Measurements from ENCODE around the gene STK4.
A peak's percentile ranks its signal among the peaks of the same experiment; 100 is the strongest.

STK4 gene

GRCh38 chr20:45104786-45105185 lies 138.5 kb downstream of the STK4 start:
- H3K9me3 Mint-ChIP-seq: no peaks in the 10 kb centered on the region

GRCh38 chr20:45105317-45105716 lies 139.0 kb downstream of the STK4 start:
- H3K36me3 Mint-ChIP-seq: no peaks in the 10 kb centered on the region
- no peaks in the 10 kb centered on the region for H3K9me3 Mint-ChIP-seq
- H3K27ac Mint-ChIP-seq: no peak overlapping the region
- ATAC-seq: no peak
- H3K4me3 Mint-ChIP-seq: no peak overlapping the region
- peaks cover 45% of the 10 kb centered on the region for H3K27me3 Mint-ChIP-seq
- peaks cover 9% of the 10 kb centered on the region for H3K4me1 Mint-ChIP-seq

More at GRCh38 chr20:45104786-45105185, 138.5 kb downstream of the STK4 start:
- no peak overlapping the region for H3K27ac Mint-ChIP-seq
- ATAC-seq: no peak
- H3K4me1 Mint-ChIP-seq: peaks cover 11% of the 10 kb centered on the region
- no peaks in the 10 kb centered on the region for H3K36me3 Mint-ChIP-seq
- H3K4me3 Mint-ChIP-seq: no peak overlapping the region
- peaks cover 51% of the 10 kb centered on the region for H3K27me3 Mint-ChIP-seq

DNA sequence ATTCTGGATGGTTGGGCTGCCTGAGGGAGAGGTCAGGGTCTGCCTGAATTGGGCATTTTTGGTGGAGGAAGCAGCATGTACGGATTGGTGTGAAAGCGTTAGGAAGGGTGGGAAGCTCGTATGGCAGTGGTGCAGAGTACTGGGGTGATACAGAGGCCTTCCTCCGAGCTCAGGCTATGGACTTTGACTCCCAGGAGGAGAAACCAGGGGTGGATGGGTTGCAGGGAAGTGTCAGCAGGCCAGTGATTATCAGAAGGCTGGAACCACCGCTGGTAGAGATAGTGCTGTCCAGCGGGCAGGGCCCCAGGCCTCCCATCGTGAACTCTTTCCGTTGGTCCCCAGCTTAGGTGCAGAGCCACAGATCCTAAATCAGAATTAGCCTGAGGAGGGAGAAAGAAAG lies 143.3 kb downstream of the STK4 start:
- Mint-ChIP-seq H3K27ac (no peak overlapping the region), H3K27me3 (peaks cover 39% of the 10 kb centered on the region), H3K4me3 (no peak overlapping the region), H3K9me3 (no peaks in the 10 kb centered on the region), H3K36me3 (no peaks in the 10 kb centered on the region), H3K4me1 (peaks cover 2% of the 10 kb centered on the region)
- no peak for ATAC-seq

GRCh38 chr20:45110301-45110700 lies 144.0 kb downstream of the STK4 start:
- no peak for ATAC-seq
- H3K4me1 Mint-ChIP-seq: peaks cover 8% of the 10 kb centered on the region
- H3K9me3 Mint-ChIP-seq: no peaks in the 10 kb centered on the region
- no peak overlapping the region for H3K4me3 Mint-ChIP-seq
- no peaks in the 10 kb centered on the region for H3K36me3 Mint-ChIP-seq
- no peak overlapping the region for H3K27ac Mint-ChIP-seq
- H3K27me3 Mint-ChIP-seq: peaks cover 34% of the 10 kb centered on the region

DNA sequence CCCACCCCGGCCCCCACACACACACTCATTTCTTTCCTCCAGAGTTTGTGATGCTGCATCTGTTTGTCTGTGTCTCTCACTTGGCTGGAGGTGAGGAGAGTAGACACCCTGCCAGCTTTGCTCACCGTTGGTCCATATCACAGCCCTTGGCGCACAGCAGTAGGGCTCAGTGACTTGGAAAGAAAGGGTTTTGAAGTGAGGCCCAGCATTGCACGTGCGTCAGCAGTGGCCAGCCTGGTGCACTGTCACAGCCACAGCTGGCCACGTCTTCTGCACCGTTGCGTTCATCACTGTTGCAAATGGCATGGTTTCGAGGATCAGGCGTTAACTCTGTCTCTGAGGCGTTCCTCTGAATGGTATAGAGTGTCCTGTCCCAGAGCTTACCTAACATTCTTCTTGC lies 145.0 kb downstream of the STK4 start:
- peaks cover 38% of the 10 kb centered on the region for H3K27me3 Mint-ChIP-seq
- no peak overlapping the region for H3K27ac Mint-ChIP-seq
- no peak for ATAC-seq
- H3K4me1 Mint-ChIP-seq: peaks cover 8% of the 10 kb centered on the region
- no peaks in the 10 kb centered on the region for H3K9me3 Mint-ChIP-seq
- H3K4me3 Mint-ChIP-seq: no peak overlapping the region
- no peaks in the 10 kb centered on the region for H3K36me3 Mint-ChIP-seq

DNA sequence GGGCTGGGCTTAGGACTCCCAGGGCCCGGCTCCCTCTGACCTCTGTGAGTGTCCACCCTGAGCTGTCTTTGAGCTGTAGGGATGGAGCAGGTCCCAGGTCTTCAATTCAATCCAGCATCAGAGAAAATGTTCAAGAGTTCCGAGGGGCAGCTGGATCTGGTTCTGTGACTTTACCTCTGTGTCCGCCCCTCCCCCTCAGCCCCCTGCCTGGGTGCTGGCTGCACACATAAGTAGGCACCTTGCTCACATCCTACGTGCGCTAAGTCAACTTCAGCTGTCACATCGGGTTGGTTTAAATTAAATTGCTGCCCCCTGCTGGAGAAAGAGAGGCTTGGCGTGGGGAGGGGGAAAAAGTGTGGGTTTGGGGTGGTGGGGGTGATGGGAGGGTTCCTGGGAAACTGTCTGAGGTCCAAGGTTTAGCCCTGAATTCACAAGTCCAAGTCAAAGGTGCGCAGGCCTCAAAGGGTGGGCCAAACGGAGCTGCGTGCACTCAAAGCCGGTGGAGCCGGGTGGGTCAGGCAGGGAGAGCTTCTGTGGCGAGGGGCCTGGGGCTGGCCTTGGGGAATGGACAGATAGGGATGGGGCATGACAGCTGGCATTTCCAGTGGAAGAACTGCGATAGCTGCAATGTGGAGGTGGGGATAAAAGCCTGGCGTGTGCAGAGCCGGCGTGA lies 145.6 kb downstream of the STK4 start:
- H3K36me3 Mint-ChIP-seq: no peaks in the 10 kb centered on the region
- H3K4me3 Mint-ChIP-seq: no peak overlapping the region
- H3K27ac Mint-ChIP-seq: no peak overlapping the region
- peaks cover 44% of the 10 kb centered on the region for H3K27me3 Mint-ChIP-seq
- ATAC-seq: no peak
- H3K9me3 Mint-ChIP-seq: no peaks in the 10 kb centered on the region
- peaks cover 8% of the 10 kb centered on the region for H3K4me1 Mint-ChIP-seq

DNA sequence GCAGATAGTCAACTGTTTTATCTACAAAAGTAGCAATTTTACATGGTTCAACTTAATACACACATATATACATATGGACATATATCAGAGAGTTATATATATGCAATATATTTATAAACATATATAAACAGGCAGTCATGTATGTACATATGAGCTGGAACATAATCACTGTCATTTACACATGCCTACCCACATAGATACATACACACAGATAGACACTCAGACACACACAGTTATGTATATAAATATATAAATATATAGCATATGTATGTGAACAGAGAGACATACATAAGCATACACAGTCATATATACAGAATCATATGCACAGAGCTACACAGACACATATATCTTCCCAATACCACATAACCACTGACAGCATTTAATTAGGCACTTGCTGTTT lies 146.4 kb downstream of the STK4 start:
- H3K4me1 Mint-ChIP-seq: peaks cover 8% of the 10 kb centered on the region
- no peak for ATAC-seq
- no peak overlapping the region for H3K27ac Mint-ChIP-seq
- H3K4me3 Mint-ChIP-seq: no peak overlapping the region
- H3K36me3 Mint-ChIP-seq: no peaks in the 10 kb centered on the region
- H3K27me3 Mint-ChIP-seq: peaks cover 42% of the 10 kb centered on the region
- H3K9me3 Mint-ChIP-seq: no peaks in the 10 kb centered on the region

DNA sequence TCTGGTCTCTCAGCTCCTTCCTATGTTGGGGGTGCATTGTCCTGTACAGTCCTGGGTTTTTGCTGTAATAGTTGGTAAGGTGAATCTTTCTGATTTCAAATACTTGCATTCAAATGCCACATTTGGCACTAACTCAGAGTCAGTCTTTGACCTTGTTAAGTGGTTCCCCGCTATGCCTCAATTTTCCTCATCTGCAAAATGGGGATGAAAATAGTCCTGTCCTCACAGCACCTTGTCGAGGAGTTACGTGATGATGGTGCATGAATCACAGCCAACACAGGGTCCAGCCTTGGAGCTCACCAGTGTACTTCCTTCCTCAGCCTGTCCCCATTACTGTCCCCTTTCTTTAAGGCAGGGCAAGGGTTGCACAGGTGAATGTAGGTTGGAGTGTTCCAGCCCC lies 147.6 kb downstream of the STK4 start:
- H3K4me3 Mint-ChIP-seq: no peak overlapping the region
- no peaks in the 10 kb centered on the region for H3K36me3 Mint-ChIP-seq
- H3K9me3 Mint-ChIP-seq: no peaks in the 10 kb centered on the region
- H3K4me1 Mint-ChIP-seq: peaks cover 8% of the 10 kb centered on the region
- H3K27me3 Mint-ChIP-seq: peaks cover 37% of the 10 kb centered on the region
- ATAC-seq: no peak
- H3K27ac Mint-ChIP-seq: no peak overlapping the region

DNA sequence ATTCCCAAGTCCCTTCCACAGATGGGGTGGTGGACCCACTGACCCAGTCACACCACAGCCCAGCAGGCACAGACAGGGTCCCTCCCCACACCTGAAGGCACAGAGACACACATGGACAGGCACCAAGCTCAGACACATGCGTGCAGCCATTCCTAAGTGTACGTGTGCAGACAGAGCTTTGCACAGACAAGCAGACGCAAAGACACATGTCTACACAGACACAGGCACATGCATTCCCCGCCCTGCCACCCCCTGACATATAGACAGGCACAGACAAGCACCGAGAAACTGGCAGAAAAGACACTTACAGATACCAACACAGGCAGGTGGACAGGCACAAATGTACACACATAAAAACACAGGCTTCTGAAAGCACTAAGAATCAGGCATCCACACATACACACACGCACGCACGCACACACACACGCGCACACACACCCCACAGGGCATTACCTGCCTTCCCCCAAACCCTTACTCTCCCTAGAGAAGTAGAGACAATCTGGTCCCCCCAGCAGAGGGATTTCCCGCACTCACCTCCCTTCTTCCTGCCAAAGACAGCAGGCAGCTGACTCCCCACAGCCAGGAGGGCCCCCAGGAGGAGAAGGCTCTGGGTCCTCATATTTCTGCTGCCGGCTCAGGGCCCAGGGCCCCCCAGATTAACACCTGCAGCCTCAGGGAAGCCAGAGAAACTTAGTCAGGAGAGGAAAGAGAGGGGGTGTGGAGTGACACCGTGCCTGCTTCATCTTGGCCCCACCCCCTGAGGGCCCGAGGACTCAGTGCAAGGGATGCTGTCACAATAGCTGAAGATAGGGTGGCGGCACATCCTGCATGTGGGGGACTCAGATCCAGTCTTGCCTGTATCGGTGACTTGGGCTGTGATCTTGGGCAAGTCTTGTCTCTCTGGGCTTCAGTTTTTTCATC lies 148.4 kb downstream of the STK4 start, which contains the start of gene WFDC5:
Gene WFDC5 (minus strand): TSS at position 710 of the 921 bp plus-strand sequence. CDS start 91 bp downstream, at position 619.
- Mint-ChIP-seq H3K27me3 (peaks cover 30% of the 10 kb centered on the region), H3K4me3 (no peak within 1 kb of the TSS)

DNA sequence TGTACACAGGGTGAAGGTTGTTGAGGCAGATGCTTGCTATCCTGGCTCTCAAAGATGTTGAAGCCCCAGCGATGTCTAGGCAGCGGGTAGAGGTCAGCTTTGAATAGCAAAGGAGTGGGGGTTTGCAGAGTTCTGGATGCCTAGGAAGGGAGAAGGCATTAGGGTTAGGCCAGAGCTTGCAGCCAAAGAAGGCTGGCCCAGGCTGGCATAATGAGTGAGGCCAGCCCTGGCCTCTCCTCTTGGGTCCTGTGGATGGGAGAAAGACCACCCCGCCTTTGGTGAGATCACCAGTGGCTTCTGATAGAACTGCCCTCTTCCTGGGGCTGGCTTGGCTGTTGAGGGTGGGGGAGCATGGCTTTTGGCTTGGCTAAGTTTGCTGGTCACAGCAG lies 149.1 kb downstream of the STK4 start:
- no peaks in the 10 kb centered on the region for H3K36me3 Mint-ChIP-seq
- no peak for ATAC-seq
- no peak overlapping the region for H3K4me3 Mint-ChIP-seq
- H3K27me3 Mint-ChIP-seq: peaks cover 30% of the 10 kb centered on the region
- H3K9me3 Mint-ChIP-seq: no peaks in the 10 kb centered on the region
- peaks cover 8% of the 10 kb centered on the region for H3K4me1 Mint-ChIP-seq
- H3K27ac Mint-ChIP-seq: no peak overlapping the region

More for the DNA sequence above, 148.4 kb downstream of the STK4 start, which contains the start of gene WFDC5:
- ATAC-seq: peak; percentile 38
- Mint-ChIP-seq H3K27ac (no peak within 1 kb of the TSS), H3K4me1 (peaks cover 8% of the 10 kb centered on the region), H3K36me3 (no peaks in the 10 kb centered on the region), H3K9me3 (no peaks in the 10 kb centered on the region)

DNA sequence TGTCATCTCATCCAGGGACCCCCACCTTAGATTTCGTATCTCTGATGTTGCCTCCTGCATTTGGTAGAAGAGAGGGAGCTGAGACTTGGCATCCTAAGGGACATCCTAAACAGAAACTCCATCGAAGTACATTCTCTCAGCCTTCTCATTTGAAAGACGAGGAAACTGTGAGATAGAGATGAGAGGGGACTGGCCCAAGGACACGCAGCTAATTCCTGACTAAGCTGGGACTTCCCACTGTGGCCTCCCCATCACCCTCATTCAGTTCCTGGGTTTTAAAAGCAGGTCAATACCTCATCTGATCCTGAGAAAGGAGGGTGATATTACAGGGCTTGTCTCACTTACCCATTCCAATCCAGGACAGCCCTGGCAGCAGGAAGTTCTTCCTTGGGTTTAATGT lies 149.5 kb downstream of the STK4 start:
- no peak overlapping the region for H3K27ac Mint-ChIP-seq
- no peak for ATAC-seq
- peaks cover 8% of the 10 kb centered on the region for H3K4me1 Mint-ChIP-seq
- H3K9me3 Mint-ChIP-seq: no peaks in the 10 kb centered on the region
- H3K36me3 Mint-ChIP-seq: no peaks in the 10 kb centered on the region
- H3K4me3 Mint-ChIP-seq: no peak overlapping the region
- H3K27me3 Mint-ChIP-seq: peaks cover 30% of the 10 kb centered on the region

DNA sequence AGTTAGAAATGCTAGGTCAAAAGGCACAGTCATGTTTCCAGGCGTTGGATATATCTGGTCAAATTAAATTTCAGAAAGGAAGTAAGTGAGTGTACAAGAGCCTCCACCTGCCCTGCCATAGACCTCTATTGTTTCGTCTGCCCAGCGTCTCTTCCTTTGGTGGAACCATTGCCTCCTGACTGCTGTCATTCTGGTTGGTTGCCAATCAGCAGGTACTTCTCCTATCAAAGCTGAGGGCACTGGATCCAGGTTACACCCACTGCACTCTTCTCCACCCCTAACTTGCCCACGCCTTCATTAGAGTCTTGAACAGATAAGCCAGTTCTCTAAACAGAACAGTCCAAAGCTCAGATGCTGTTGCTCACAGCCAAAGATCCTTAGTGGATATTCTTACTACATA lies 151.3 kb downstream of the STK4 start:
- no peak for ATAC-seq
- no peaks in the 10 kb centered on the region for H3K9me3 Mint-ChIP-seq

GRCh38 chr20:45118028-45118427 lies 151.7 kb downstream of the STK4 start:
- Mint-ChIP-seq H3K27me3 (peaks cover 30% of the 10 kb centered on the region), H3K9me3 (no peaks in the 10 kb centered on the region), H3K27ac (no peak overlapping the region), H3K4me1 (peaks cover 8% of the 10 kb centered on the region), H3K4me3 (no peak overlapping the region), H3K36me3 (no peaks in the 10 kb centered on the region)
- no peak for ATAC-seq

More for the DNA sequence above, 151.3 kb downstream of the STK4 start:
- no peak overlapping the region for H3K4me3 Mint-ChIP-seq
- peaks cover 30% of the 10 kb centered on the region for H3K27me3 Mint-ChIP-seq
- no peak overlapping the region for H3K27ac Mint-ChIP-seq
- H3K4me1 Mint-ChIP-seq: peaks cover 8% of the 10 kb centered on the region
- no peaks in the 10 kb centered on the region for H3K36me3 Mint-ChIP-seq

GRCh38 chr20:45119556-45120266 lies 153.4 kb downstream of the STK4 start:
- Mint-ChIP-seq H3K4me1 (peaks cover 6% of the 10 kb centered on the region), H3K27me3 (peaks cover 37% of the 10 kb centered on the region), H3K4me3 (no peak overlapping the region), H3K36me3 (no peaks in the 10 kb centered on the region), H3K9me3 (peaks cover 2% of the 10 kb centered on the region), H3K27ac (no peak overlapping the region)
- ATAC-seq: no peak

DNA sequence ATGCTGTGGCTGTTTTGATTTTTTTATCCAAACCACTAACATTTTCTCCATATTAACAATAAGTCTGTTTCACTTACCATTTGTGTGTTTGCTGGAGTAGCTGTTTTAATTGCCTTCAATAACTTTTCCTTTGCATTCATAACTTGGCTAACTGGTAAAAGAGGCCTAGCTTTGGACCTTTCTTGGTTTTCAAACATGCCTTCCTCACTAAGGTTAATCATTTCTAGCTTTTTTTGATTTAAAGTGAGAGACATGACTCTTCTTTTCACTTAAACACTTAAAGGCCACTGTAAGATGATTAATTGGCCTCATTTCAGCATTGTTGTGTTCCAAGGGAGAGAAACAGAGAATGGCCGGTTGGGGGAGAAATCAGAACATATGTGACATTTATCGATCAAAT lies 155.1 kb downstream of the STK4 start:
- Mint-ChIP-seq H3K27ac (no peak overlapping the region), H3K4me3 (no peak overlapping the region), H3K9me3 (peaks cover 2% of the 10 kb centered on the region), H3K4me1 (no peaks in the 10 kb centered on the region), H3K36me3 (no peaks in the 10 kb centered on the region), H3K27me3 (peaks cover 44% of the 10 kb centered on the region)
- ATAC-seq: no peak

All from stimulated activated memory B cell treated with anti-CD40 and anti-IgM and Interleukin-4, amounts not matched to agents 10 μg/mL and 1 μg/mL and 100 μg/mL, for 72 hours (primary cell).